IMR-90 (cell line): Measurements from ENCODE around the gene CRIP1.

Experiments used
- BHLHE40 ChIP-seq: fragments of 150-350 bp; IDR thresholded peaks from 2 replicates; pipeline ENCODE4 v1.6.1; 2016; ENCODE audit warnings: mild to moderate bottlenecking, low read depth, low read length
- CEBPB ChIP-seq: IDR thresholded peaks from 2 replicates; pipeline ENCODE4 v1.6.1; 2012; ENCODE audit warnings: low read depth, low read length, improper control_type of control experiment
- CHD1 ChIP-seq: IDR thresholded peaks from 2 replicates; pipeline ENCODE4 v1.6.1; 2012; ENCODE audit warnings: low read depth, low read length, improper control_type of control experiment
- RAD21 ChIP-seq: IDR thresholded peaks from 2 replicates; pipeline ENCODE4 v1.6.1; 2012; ENCODE audit warnings: low read length, improper control_type of control experiment
- RCOR1 ChIP-seq: IDR thresholded peaks from 2 replicates; pipeline ENCODE4 v1.6.1; 2012; ENCODE audit warnings: mild to moderate bottlenecking, low read length, improper control_type of control experiment; ENCODE audit not compliant: insufficient replicate concordance
- SMC3 ChIP-seq: fragments of 150-350 bp; IDR thresholded peaks from 2 replicates; pipeline ENCODE4 v1.6.1; 2016; ENCODE audit warnings: low read depth, mild to moderate bottlenecking, antibody characterized with exemption, low read length, moderate library complexity
- TF ChIP-seq, protein P1 (sequence below): conservative IDR thresholded peaks from 2 replicates; pipeline ENCODE4 v1.5.1; 2012; ENCODE audit warnings: mild to moderate bottlenecking, low read depth, low read length, improper control_type of control experiment
- TF ChIP-seq, protein P2 (sequence below): fragments of 150-350 bp; IDR thresholded peaks from 2 replicates; pipeline ENCODE4 v1.6.1; 2016; ENCODE audit warnings: low read depth, mild to moderate bottlenecking, low read length, moderate library complexity, borderline replicate concordance

DNA sequence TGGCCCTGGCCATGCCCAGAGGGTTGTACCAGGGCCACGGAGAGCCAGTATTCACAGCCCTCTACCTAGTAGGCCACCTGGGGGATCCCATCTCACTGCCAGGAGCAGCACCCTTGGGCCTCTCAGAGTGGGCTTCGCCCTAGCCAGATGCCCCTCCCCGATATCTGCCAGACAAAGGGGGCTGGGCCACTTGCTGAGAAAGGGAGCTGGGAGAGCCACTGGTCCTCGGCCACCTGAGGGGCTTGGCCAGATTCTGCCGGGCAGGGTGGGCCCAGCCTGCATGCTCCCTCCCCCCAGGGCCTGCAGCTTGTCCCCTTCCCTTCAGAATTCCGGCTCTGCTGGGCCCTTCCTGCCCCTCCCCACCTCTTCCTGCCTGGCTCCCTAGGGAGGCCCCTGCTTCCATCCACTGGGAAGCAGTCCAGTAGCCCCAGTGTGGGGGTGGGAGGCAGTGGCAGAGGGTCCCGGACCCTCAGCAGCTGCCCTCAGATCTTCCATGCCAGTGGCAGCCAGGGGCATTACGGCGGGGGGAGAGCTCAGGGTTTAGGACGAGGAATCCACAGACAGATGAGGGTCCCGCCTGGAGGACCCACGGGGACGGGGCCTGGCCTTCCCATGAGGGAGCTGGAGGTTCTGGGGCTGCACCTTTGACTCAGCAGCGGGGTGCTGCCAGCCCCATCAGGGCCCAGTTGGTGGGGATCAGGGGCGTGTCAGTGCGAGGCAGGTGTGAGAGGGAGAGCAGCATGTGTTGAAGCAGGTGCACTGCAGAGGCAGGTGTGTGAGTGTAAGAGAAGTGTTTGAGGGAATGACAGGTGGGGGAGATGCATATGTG is 9.6 kb upstream of the CRIP1 start:
- TF ChIP-seq CHD1 (no peak), BHLHE40 (no peak), SMC3 (no peak), RAD21 (no peak), RCOR1 (no peak), CEBPB (no peak)
- TF ChIP-seq, protein P1, sequence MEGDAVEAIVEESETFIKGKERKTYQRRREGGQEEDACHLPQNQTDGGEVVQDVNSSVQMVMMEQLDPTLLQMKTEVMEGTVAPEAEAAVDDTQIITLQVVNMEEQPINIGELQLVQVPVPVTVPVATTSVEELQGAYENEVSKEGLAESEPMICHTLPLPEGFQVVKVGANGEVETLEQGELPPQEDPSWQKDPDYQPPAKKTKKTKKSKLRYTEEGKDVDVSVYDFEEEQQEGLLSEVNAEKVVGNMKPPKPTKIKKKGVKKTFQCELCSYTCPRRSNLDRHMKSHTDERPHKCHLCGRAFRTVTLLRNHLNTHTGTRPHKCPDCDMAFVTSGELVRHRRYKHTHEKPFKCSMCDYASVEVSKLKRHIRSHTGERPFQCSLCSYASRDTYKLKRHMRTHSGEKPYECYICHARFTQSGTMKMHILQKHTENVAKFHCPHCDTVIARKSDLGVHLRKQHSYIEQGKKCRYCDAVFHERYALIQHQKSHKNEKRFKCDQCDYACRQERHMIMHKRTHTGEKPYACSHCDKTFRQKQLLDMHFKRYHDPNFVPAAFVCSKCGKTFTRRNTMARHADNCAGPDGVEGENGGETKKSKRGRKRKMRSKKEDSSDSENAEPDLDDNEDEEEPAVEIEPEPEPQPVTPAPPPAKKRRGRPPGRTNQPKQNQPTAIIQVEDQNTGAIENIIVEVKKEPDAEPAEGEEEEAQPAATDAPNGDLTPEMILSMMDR, result no peak
- TF ChIP-seq, protein P2, sequence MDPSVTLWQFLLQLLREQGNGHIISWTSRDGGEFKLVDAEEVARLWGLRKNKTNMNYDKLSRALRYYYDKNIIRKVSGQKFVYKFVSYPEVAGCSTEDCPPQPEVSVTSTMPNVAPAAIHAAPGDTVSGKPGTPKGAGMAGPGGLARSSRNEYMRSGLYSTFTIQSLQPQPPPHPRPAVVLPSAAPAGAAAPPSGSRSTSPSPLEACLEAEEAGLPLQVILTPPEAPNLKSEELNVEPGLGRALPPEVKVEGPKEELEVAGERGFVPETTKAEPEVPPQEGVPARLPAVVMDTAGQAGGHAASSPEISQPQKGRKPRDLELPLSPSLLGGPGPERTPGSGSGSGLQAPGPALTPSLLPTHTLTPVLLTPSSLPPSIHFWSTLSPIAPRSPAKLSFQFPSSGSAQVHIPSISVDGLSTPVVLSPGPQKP, result no peak
